Stimulated activated CD4-positive, alpha-beta T cell treated with anti-CD3 and anti-CD28 coated beads, Interleukin-4, amount 100 ng/mL, for 1 hour (primary cell): ENCODE results near the gene PRKAG2.
"Not testable (repeated sequence)": the region's sequence is repeated elsewhere in the genome, so short reads cannot be mapped to it uniquely, and the experiment has no call there.

Experiments
- DNase-seq: peaks from one replicate; pipeline ENCODE4 v3.0.0-alpha.2; 2020

The PRKAG2 gene

DNA sequence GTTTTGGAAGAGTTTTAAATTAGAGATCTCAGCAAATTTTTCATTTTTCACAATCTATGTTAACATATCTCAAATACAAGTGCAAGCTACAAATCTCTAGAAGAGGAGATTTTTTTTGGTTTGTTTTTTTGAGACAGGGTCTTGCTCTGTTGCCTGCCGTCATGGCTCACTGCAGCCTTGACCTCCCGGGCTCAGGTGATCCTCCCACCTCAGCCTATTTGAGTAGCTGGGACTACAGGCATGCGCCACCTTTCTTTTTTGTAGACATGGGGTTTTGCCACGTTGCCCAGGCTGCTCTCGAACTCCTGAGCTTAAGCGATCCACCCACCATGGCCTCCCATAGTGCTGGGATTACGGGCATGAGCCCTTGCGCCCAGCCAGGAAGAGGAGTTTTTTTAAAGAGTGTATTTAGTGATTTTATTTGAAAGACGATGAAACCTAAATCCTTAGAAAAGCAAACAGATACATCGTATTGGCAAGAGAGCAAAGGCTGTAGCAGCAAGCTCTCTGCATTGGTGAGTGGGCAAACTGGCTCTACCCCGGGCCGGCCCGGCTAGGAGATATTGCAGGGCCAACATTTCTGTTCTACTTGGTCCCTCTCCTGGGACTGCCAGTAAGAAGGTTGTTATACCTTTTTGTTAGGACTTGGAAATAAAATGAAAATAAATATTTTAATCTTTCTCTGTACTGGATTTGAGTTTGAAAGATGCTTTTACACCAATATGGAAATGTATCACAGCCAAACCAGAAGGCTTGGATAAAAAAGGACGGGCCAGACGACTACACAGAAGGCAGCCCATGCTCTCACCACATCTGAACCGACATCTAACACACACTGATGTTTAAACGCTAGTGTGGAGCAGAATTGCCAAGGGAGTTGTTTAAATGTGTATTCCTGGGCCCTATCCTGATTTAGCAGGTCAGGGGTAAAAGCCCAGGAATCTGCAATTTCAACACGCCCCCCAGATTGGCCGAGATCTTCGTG is 307.7 kb downstream of the PRKAG2 start:
- no peak for DNase-seq

DNA sequence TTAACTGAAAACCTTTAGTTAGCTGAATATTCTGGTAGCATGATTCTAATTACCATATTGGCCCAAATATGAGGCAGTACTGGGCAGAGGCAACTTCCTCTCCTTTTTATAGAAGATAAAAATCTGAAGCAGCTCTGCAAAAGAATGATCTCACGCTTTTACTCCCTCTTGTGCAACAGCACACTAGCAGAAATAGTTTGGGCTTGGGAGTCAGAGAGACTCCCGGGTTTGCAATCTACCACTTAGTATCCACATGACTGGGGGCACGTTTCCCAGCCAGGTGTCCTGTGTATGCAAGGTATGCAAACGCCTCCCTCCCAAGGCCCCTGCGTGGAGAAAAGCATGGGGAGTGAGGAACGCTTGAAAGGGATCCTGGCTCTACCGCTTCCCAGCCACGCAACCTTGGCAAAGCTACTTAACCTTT is 310.0 kb downstream of the PRKAG2 start:
- no peak for DNase-seq

DNA sequence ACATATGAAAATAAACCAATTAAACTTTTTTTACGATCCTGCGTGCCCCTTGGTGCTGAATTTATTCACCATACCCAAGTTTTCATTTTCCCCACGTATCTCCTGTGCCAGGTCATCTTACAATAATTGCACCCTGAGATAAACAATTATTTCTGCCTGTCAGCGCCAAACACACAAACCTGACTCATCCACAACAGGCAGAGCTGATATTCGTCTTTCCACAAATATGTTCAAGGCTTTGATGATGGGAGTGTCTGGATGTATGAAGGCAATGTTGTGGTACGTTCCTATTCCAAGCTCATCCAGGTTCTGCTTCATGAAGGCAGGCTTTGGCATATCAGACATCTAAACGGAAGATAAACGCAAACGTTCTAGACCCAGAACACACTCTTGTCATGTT is 311.4 kb downstream of the PRKAG2 start:
- DNase-seq = no peak

DNA sequence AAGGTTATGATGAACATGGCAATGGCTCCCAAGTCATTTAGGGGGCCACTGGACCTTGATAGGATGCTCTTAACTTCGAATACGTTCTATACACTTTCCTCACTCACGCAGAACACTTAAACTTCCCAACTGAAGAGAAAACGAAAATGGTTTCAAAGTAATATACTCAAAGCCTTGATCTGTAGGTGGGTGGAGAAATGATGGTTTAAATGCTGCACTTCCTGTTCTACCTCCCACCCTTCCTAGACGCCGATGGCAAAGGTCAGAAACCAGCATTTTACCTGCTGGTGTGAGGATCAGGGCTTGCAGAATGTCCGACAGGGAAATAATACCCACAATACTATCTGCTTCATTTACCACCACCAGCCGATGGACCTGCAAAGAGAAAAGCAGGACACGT is 316.7 kb downstream of the PRKAG2 start:
- DNase-seq = no peak

DNA sequence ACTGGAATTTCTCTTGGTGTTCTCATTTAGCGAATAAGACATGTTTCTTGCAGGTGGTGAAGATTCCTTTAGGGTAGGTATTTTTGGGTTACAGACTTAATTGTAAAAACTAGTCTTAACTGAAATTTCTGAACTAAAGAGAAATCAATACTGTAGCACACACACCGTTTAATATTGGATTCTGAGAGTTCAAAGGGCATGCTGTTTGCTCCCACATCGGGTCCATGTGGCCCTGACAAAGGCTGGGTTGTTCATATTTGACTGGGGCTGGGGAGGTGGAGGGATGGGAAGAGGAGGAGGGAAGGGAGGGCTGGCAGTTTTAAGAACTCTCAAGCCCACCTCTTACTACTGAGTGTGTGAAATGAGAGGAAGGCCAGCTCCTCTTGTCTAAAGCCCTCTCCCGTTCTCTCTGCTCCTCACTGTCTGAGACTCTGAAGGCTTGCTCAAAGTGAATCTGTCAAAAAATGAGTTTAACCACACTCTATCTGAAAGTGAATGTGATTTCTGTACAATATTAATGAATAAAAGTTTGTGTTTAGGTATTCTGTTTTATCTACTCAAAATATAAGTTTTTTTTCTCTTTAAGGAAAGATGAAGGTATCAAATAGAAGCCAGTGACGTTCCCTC is 317.2 kb downstream of the PRKAG2 start:
- no peak for DNase-seq

DNA sequence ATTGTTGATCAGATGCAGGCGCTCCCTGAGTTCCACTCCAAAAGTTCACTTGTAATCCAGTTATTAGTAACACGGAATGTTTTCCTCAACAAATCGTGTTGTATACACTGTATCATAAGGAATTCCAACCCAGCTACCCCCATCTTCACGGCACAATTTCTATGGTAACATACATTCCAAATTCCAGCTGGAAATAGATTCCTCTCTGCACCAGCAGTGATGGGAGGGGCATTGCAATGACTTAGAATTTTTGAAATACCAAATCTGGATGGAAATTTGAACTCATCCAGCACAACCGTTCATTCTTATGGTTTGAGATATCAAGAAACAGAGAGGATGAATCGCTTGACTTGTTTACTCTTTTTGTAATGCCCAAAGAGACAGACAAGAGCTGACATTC is 318.3 kb downstream of the PRKAG2 start:
- no peak for DNase-seq

DNA sequence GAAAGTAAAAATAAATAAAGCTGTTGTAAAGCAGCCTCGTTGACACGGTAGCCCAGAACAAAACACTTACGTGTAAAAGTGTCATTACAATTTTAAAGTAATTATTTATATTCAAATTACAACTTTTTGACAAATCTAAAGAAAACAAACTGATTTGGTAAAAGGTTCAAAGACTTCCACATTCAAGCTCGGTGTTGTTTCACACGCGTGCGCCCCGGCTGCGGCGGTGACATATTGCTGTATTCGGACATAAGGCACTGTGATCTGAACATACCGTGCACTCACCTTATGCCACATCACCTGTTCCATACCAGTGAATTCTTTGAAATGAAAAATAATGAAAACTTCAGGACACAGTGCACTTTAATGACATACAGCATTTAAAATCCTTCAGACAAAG is 320.3 kb downstream of the PRKAG2 start:
- DNase-seq = no peak

DNA sequence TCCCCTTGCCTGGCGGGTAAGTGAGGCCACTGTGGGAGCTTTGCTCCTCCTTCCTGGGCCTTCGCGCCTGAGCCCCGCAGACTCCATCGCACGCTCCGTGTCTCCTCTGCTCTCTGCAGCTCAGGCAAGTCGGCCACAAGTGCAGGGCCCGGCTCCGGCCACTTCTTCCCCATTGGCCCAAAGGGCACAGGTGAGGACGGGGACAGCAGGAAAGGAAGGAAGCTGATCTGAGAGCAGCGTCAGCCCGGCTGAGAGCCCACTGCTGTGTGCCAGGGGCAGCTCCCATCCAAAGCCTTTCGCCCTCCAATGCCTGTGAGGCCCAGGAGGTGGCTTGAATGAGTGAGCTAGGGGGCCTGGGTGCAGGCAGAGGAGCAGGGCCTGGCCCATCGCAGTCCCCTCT is 323.6 kb downstream of the PRKAG2 start:
- no peak for DNase-seq

DNA sequence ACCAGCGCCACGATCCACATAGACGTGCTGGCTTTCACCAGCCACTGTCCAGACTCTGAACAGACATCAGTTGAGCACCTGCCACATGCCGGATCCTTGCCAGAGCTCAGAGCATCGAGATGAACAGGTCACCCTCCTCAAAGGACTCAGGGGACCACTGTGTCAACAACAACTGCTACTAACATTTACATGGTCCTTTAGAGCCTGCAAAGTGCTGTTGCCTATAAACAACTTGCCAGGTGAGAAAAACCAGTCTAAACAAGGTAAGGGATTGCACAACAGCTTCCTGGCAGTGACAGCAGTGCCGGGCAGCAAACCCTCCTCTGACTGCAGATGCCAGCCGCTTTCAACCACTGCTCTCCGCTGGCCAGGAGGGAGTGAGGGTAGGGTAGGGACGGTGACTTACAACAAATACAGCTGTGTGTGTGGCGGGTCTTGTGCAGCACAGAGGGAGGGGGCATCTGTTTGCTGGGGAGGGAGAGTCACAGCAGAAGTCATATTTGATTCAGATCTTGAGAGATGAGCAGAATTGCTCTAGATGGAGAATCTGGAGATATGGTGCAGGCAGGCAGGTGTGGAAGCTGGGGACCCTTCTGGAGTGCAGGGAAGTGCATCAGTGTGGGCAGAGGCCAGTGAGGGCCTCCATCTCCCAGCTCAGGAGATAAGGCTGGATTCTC is 324.4 kb downstream of the PRKAG2 start:
- no peak for DNase-seq

DNA sequence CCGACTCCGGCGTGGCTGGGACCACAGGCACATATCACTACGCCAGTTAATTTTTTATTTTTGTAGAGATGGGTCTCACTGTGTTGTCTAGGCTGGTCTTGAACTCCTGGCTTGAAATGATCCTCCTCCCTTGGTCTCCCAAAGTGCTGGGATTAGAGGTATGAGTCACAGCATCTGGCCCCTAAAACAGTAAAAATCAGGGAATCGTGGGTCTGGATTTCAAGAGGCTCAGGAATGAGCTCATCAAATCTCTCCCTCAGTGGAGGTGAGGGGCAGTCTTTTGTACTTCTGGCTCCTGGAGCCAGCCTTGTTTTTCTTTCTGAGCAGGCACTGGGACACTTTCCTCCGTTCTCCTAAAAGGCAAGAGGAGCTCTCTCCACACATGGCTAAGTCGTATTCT is 325.1 kb downstream of the PRKAG2 start:
- no peak for DNase-seq

DNA sequence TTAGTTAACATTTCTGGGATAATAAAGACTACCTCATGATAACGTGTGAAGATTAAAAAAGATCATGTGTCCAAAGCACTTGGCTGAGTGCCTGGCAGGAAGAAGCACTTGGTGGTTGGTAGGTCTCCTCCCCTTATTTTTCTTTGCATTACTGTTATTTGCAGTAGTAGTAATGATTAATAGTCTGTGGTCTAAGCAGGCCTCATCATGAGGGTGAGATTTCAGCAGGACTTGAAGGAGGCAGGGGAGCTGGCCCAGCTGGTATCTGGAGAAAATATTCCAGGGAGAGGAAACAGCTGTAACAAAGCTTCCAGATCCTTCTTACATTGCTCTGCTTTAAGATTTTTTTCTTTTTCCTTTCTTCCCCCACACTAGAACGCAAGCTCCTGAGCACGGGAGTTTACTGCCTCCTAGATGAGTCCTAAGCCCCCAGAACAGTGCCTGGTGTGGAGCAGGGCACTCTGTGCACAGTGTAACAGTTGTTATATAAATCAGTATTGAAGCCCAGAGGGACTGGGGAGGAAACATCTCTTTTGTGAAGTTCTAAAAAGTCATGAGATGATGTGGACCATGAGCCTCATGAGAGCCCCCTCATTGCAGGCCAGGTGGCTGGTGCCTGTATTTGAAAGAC is 326.1 kb downstream of the PRKAG2 start:
- no peak for DNase-seq

DNA sequence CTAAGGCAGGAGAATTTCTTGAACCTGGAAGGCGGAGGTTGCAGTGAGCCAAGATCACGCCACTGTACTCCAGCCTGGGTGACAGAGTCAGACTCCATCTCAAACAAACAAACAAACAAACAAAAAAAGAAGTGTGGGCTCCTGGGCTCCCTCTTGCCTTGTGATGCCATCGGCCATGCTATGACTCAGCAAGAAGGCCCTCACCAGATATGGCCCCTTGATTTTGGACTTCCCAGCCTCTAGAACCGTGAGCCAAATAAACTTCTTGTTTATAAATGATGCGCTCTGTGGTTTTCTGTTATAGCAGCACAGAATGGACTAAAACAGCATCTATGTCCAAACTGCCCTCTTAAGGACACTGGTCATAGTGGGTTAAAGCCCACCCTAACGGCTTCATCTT is 327.3 kb downstream of the PRKAG2 start:
- no peak for DNase-seq

DNA sequence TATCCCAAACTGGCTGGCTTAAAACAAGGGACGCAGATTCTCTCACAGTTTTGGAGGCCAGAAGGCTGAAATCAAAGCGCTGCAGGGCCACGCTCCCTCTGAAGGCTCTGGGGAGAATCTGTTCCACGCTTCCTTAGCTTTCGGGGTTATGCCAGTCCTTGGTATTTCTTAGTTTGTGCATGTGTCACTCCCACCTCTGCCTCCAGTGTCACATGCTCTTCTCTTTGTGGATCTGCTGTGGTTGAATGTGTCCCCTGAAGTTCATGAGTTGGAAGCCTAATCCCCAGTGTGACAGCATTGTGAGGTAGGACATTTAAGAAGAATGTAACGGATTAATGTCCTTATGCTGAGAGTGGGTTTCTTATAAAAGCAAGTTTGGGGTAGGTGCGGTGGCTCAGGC is 327.8 kb downstream of the PRKAG2 start:
- no peak for DNase-seq

DNA sequence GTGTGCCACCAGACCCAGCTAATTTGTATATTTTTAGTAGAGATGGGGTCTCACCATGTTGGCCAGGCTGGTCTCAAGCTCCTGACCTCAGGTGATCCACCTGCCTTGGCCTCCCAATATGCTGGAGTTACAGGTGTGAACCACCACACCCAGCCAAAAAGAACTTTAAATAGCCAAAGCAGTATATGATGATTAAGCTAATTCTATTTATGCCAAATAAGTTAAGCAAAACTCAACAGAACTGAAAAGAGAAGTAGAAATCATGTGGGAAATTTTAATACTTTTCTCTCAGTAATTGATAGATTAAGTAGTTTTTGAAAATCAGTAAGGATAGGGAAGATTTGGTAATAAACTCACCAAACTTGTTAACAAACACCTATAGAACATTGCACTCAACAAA is 332.7 kb downstream of the PRKAG2 start:
- no peak for DNase-seq

DNA sequence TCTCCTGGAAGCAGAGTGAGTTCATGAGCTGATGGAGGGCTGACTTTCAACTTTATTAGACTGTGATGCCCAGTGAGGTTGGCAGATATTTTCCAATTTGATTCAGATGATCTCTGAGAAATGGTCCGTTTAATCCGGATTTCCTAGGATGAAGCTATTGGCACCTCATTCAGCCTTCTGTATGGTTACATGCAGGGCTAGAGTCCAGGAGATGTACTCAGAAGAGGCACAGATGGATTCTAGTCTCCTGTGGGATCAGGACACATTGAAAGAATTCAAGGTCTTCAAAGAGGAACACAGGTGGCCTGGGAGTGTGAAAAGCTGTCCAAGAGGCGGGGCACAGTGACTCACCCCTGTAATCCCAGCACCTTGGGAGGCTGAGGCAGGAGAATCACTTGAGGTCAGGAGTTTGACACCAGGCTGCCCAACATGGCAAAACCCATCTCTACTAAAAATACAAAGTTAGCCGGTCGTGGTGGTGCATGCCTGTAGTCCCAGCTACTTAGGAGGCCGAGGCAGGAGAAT is 334.2 kb downstream of the PRKAG2 start:
- no peak for DNase-seq

DNA sequence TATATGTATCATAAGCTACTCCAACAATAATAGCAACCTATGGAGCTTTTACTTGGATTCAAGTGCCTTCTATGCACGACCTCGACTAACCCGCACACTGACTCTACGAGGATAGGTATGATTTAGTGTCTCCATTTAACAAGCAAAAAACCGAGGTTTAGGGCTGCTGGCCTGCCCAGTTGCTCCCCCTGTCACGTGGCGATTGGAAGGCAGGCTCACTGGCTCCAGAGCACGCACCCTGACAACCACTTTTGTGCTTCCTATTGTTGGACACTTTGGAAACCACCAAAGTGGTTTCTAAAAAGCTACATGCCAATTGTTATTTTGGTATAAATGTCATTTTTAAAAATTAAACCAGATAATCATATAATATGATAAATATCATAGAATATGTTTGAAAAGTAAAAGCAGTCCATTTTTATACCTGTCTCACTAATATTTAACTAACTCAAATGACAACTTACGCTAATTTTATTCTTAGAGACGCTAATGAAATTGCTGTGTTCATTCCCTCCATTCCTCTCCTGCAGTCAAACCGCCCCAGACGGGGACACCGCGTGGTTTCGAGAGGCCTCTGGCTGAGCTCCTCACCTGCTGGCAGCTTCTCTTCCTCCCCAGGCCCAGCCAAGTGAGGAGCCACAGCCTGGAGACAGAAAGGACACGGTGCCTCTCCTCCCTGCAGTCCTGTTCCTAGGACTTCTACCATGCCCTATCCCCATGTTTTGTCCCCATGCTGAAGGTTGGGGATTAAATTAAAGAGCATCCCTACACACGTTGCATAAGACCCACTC is 335.0 kb downstream of the PRKAG2 start:
- DNase-seq = no peak

DNA sequence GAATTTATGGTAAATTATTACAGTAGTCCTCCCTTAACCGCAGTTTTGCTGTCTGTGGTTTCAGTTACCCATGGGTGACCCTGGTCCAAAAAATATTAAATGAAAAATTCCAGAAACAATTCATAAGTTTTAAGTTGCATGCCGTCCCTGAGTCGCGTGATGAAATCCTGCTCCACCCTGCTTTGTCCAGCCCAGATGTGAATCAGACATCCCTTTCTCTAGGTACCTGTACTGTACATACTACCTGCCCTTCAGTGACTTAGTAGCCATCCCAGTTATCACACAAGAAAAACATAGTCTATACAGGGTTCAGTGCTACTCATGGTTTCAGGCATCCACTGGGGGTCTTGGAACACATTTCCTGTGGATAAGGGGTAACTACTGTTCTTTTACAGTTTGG is 336.8 kb downstream of the PRKAG2 start:
- DNase-seq = no peak

DNA sequence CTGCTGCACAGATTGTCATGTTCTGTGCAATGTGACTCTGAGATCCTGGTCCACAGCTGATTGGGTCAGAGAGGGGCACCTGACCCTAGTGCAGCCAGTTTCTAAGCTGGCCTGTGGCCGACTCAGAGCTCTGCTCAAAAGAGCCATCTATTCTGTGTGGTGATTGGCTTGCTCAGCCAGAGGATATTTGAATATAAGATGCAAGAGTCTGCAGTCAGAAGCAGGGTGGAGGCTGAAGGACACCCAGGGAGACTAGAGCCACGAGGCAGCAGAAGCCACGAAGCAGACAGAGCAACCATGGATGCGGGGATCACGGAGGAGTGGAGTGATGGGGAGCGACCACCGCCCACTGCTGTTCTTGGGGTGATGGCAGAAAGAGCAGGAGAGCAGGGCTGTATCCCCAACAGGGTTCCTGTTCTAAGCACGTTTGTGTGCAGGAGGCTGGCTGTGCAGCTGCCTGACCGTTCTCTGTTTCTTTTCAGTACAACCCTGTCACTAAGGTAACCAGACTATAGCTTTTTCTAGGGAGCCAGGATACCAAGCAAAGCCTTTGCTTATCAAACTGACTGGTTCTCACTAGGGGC is 337.7 kb downstream of the PRKAG2 start:
- no peak for DNase-seq

DNA sequence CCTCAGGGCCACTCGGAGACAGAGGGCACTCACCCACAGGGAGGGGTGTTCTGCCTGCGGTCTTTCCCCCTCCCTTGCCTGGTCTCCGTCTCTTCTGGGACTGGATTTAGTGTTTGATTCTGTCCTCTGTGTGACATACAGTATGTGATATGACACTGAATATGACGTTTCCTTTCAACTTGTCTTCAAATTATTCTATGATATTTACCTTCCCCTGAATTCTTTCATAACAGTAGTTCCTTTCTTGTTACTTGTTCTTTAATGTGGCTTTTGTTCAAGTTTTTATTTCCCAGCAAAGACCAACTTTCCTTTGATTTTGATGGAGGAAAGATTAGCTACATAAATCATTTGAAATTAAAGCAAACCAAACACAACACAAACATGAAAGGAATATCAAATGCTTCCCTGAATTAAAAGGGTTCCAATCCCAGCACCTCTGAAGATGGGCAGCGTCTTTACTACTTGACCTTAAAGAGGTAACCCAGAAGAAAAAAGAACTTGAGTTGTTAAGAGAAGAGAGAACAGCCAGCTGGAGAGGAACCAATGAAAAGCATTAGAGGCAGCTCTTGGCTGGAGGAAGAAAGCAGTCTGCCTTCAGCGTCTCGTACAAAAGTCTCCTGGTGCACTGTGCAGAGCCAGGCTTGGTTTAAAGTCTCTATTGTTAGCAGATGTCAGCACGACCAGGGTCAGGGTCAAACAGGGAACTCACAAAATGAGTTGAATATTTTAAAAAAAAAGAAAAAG is 338.9 kb downstream of the PRKAG2 start:
- DNase-seq = no peak

DNA sequence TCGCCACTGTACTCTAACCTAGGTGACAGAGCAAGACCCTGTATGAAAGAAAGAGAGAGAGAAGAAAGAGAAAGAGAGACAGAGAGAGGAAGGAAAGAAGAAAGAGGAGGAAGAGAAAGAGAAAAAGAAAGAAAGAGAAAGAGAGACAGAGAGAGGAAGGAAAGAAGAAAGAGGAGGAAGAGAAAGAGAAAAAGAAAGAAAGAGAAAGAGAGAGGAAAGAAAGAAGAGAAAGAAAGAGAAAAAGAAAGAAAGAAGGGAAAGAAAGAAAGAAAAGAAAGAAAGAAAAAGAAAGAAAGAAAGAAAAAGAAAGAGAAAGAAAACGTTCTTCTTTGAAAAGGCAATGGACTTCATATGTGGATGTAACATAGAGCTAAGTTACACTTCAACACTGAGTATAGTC is 340.7 kb downstream of the PRKAG2 start:
- DNase-seq = not testable (repeated sequence)

DNA sequence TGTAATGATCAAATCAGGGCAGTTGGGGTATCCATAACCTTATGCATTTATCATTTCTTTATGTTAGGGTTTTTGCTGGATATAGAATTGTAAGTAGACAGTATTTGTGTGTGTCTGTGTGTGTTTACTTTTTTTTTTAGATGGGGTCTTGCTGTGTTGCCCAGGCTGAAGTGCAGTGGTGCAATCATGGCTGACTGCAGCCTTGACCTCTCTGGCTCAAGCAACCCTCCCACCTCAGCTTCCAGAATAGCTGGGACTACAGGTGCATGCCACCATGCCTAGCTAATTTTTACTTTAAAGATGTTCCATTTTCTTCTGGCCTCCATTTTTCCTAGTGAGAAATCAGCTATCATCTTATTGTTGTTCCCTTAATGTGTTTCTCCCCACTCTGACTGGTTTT is 347.1 kb downstream of the PRKAG2 start:
- no peak for DNase-seq
